IMR-90 (cell line): ENCODE measurements around the gene OTOG. TPM values are rescaled to one million over a fixed set of nuclear protein-coding genes. Genes with fewer than 3 reads are reported as not detected.

Source experiments
- ATAC-seq: fragments of 200-7000 bp; cut with Tn5 transposase; 2 replicates; pipeline ENCODE4 v1.9.1; 2020; ENCODE audit warnings: low read depth, mild to moderate bottlenecking, moderate library complexity
- BruUV-seq: library from RNA; stranded (reverse); fragments of 400-500 nt; replicated peaks from 2 replicates; lab custom pipeline; 2021; lab: Mats Ljungman, UMichigan
- CTCF ChIA-PET: fragments of 300-600 bp; formaldehyde crosslinking; extraction: SDS; loops from one replicate; lab custom pipeline; 2021; ENCODE audit warnings: antibody characterized with exemption; lab: Yijun Ruan, JAX
- POLR2A ChIA-PET: fragments of 300-600 bp; sonication (Branson Sonifier 250); formaldehyde crosslinking; loops from one replicate; lab custom pipeline; 2022; ENCODE audit warnings: antibody characterized with exemption; ENCODE audit not compliant: unreplicated experiment; lab: Charles Lee
- DNase-seq: peaks from one replicate; pipeline ENCODE4 v3.0.0; 2013
- H2AFZ ChIP-seq: replicated peaks from 2 replicates; pipeline ENCODE3; 2013; ENCODE audit warnings: low read length, mild to moderate bottlenecking; ENCODE audit not compliant: poor library complexity
- H2AK5ac ChIP-seq: 2 replicates; pipeline ENCODE4 v1.6.1; 2013; ENCODE audit warnings: low read depth, low read length, inconsistent platforms
- H2AK9ac ChIP-seq: replicated peaks from 2 replicates; pipeline ENCODE3; 2013; ENCODE audit warnings: mild to moderate bottlenecking, low read depth, low read length, moderate library complexity; ENCODE audit not compliant: poor library complexity
- H2BK120ac ChIP-seq: 2 replicates; pipeline ENCODE4 v1.6.1; 2013; ENCODE audit warnings: low read depth, low read length, inconsistent platforms
- H2BK15ac ChIP-seq: 3 replicates; pipeline ENCODE4 v1.6.1; 2013; ENCODE audit warnings: low read depth, low read length, inconsistent platforms
- H2BK20ac ChIP-seq: 2 replicates; pipeline ENCODE4 v1.6.1; 2013; ENCODE audit warnings: low read depth, mild to moderate bottlenecking, inconsistent platforms, low read length, moderate library complexity
- H2BK5ac ChIP-seq: 2 replicates; pipeline ENCODE4 v1.6.1; 2013; ENCODE audit warnings: mild to moderate bottlenecking, low read depth, low read length, inconsistent platforms; ENCODE audit not compliant: poor library complexity, severe bottlenecking
- H3K14ac ChIP-seq: replicated peaks from 2 replicates; pipeline ENCODE4 v1.6.1; 2013; ENCODE audit warnings: low read depth, low read length, inconsistent platforms
- H3K18ac ChIP-seq: 2 replicates; pipeline ENCODE4 v1.6.1; 2013; ENCODE audit warnings: low read depth, low read length, control low read depth
- H3K23ac ChIP-seq: 2 replicates; pipeline ENCODE4 v1.6.1; 2013; ENCODE audit warnings: low read depth, low read length, inconsistent platforms
- H3K27ac ChIP-seq: 2 replicates; pipeline ENCODE4 v1.5.1; 2013; ENCODE audit warnings: mild to moderate bottlenecking, control low read depth, low read length; ENCODE audit not compliant: insufficient read depth
- H3K27me3 ChIP-seq: 2 replicates; pipeline ENCODE4 v1.6.1; 2013; ENCODE audit warnings: low read length; ENCODE audit not compliant: control insufficient read depth, insufficient read depth
- H3K36me3 ChIP-seq: 2 replicates; pipeline ENCODE4 v1.6.1; 2013; ENCODE audit warnings: low read length, mixed read lengths; ENCODE audit not compliant: control insufficient read depth, insufficient read depth
- H3K4ac ChIP-seq: 2 replicates; pipeline ENCODE4 v1.6.1; 2013; ENCODE audit warnings: low read depth, low read length, inconsistent platforms
- H3K4me1 ChIP-seq: 2 replicates; pipeline ENCODE4 v1.6.1; 2013; ENCODE audit warnings: low read length, mixed read lengths; ENCODE audit not compliant: control insufficient read depth, insufficient read depth
- H3K4me2 ChIP-seq: 2 replicates; pipeline ENCODE4 v1.6.1; 2013; ENCODE audit warnings: low read depth, mild to moderate bottlenecking, control low read depth, low read length, moderate library complexity
- H3K4me3 ChIP-seq: 2 replicates; pipeline ENCODE4 v1.5.1; 2013; ENCODE audit warnings: low read depth, mild to moderate bottlenecking, control low read depth, low read length, moderate library complexity; ENCODE audit not compliant: insufficient read depth
- H3K56ac ChIP-seq: 2 replicates; pipeline ENCODE4 v1.6.1; 2013; ENCODE audit warnings: low read length, inconsistent platforms; ENCODE audit not compliant: insufficient read depth; ENCODE audit errors: extremely low read depth
- H3K79me1 ChIP-seq, 2 experiments: 2 replicates each; pipeline ENCODE4 v1.6.1; 2013; ENCODE audit warnings: low read length in 2 of 2, inconsistent platforms in 1 of 2, low read depth in 1 of 2
- H3K9ac ChIP-seq: 2 replicates; pipeline ENCODE4 v1.6.1; 2013; ENCODE audit warnings: low read depth, low read length, control low read depth
- H3K9me1 ChIP-seq: 2 replicates; pipeline ENCODE4 v1.6.1; 2013; ENCODE audit warnings: low read length, inconsistent platforms; ENCODE audit not compliant: insufficient read depth
- H3K9me3 ChIP-seq: 2 replicates; pipeline ENCODE4 v1.6.1; 2013; ENCODE audit warnings: low read length; ENCODE audit not compliant: control insufficient read depth, insufficient read depth
- H4K20me1 ChIP-seq: 2 replicates; pipeline ENCODE4 v1.6.1; 2013; ENCODE audit warnings: low read length, inconsistent platforms; ENCODE audit not compliant: insufficient read depth
- H4K5ac ChIP-seq: 2 replicates; pipeline ENCODE4 v1.6.1; 2013; ENCODE audit warnings: mild to moderate bottlenecking, low read depth, low read length, control low read depth
- H4K8ac ChIP-seq, 2 experiments: 2 replicates each; pipeline ENCODE4 v1.6.1; 2013; ENCODE audit warnings: low read depth in 2 of 2, low read length in 2 of 2, control low read depth in 1 of 2, inconsistent platforms in 1 of 2
- H4K91ac ChIP-seq: 2 replicates; pipeline ENCODE4 v1.6.1; 2013; ENCODE audit warnings: low read depth, low read length, inconsistent platforms; ENCODE audit not compliant: insufficient read depth
- CEBPB ChIP-seq: IDR thresholded peaks from 2 replicates; pipeline ENCODE4 v1.6.1; 2012; ENCODE audit warnings: low read depth, low read length, improper control_type of control experiment
- CHD1 ChIP-seq: IDR thresholded peaks from 2 replicates; pipeline ENCODE4 v1.6.1; 2012; ENCODE audit warnings: low read depth, low read length, improper control_type of control experiment
- CTCF ChIP-seq: conservative IDR thresholded peaks from 2 replicates; pipeline ENCODE4 v1.5.1; 2012; ENCODE audit warnings: mild to moderate bottlenecking, low read depth, low read length, improper control_type of control experiment
- ELK1 ChIP-seq: fragments of 150-350 bp; IDR thresholded peaks from 2 replicates; pipeline ENCODE4 v1.6.1; 2016; ENCODE audit warnings: low read depth, mild to moderate bottlenecking, low read length, moderate library complexity, borderline replicate concordance
- MAFK ChIP-seq: IDR thresholded peaks from 2 replicates; pipeline ENCODE4 v1.6.1; 2012; ENCODE audit warnings: low read depth, low read length, improper control_type of control experiment
- MAZ ChIP-seq: IDR thresholded peaks from 2 replicates; pipeline ENCODE4 v1.6.1; 2012; ENCODE audit warnings: low read depth, mild to moderate bottlenecking, low read length, improper control_type of control experiment, moderate library complexity, borderline replicate concordance
- MXI1 ChIP-seq: IDR thresholded peaks from 2 replicates; pipeline ENCODE4 v1.6.1; 2012; ENCODE audit warnings: low read depth, mild to moderate bottlenecking, low read length, moderate library complexity, borderline replicate concordance
- NFE2L2 ChIP-seq: fragments of 150-350 bp; IDR thresholded peaks from 2 replicates; pipeline ENCODE4 v1.6.1; 2016; ENCODE audit warnings: low read depth, mild to moderate bottlenecking, low read length
- POLR2A ChIP-seq: IDR thresholded peaks from 2 replicates; pipeline ENCODE4 v1.6.1; 2012; ENCODE audit warnings: mild to moderate bottlenecking, low read depth, low read length
- RAD21 ChIP-seq: IDR thresholded peaks from 2 replicates; pipeline ENCODE4 v1.6.1; 2012; ENCODE audit warnings: low read length, improper control_type of control experiment
- RFX5 ChIP-seq: IDR thresholded peaks from 2 replicates; pipeline ENCODE4 v1.8.0; 2012; ENCODE audit warnings: low read depth, mild to moderate bottlenecking, low read length, moderate library complexity
- SMC3 ChIP-seq: fragments of 150-350 bp; IDR thresholded peaks from 2 replicates; pipeline ENCODE4 v1.6.1; 2016; ENCODE audit warnings: low read depth, mild to moderate bottlenecking, antibody characterized with exemption, low read length, moderate library complexity
- WGBS, 2 experiments: methylation state at CpG; one replicate each; pipeline versions ENCODE4 v1.1.5 to v1.1.7; 2013; ENCODE audit warnings: missing lambda C conversion rate in 2 of 2; ENCODE audit not compliant: insufficient read length in 1 of 2; ENCODE audit errors: extremely low coverage in 2 of 2; 5-methylcytosine and 5-hydroxymethylcytosine counted together
- dilution Hi-C: fragments of 300-500 bp; cut with HindIII; formaldehyde crosslinking; loops from one replicate; pipeline ENCODE4 v1.14.3; 2018; ENCODE audit warnings: low sequenced_read_pairs; ENCODE audit not compliant: unreplicated experiment
- in situ Hi-C: fragments of 300-500 bp; cut with MboI; formaldehyde crosslinking; loops from 3 replicates; pipeline ENCODE4 v1.14.3; 2019; ENCODE audit warnings: low sequenced_read_pairs, inconsistent platforms, mixed read lengths
- intact Hi-C: fragments of 100-400 bp; cut with micrococcal nuclease; formaldehyde crosslinking; loops from 2 replicates; pipeline ENCODE4 v1.10.0; 2022
- polyA plus RNA-seq, 3 experiments: library from polyadenylated mRNA; depleted of rRNA; stranded (reverse); fragments of >200 nt; gene quantifications; 2 replicates each; pipeline ENCODE4 v1.2.3, GENCODE V29; 2012; ENCODE audit warnings: low replicate concordance in 1 of 3
- total RNA-seq: library from RNA; depleted of rRNA; stranded (reverse); fragments of >200 nt; gene quantifications from 2 replicates; pipeline ENCODE4 v1.2.3, GENCODE V29; 2012

Gene OTOG
- total and polyA plus RNA-seq, 2 of the 4 experiments (the other 2 are of a cell fraction): not detected

GRCh38 chr11:17516551-17517150 is 30.4 kb upstream of the OTOG start:
- Histone ChIP-seq H3K9ac (no peak overlapping the region), H3K4ac (no peak overlapping the region), H3K56ac (no peak overlapping the region), H3K27ac (no peak overlapping the region), H3K9me3 (no peaks in the 10 kb centered on the region), H2AK9ac (no peak overlapping the region), H3K14ac (no peak overlapping the region), H2BK20ac (no peak overlapping the region), H2AFZ (no peak overlapping the region), H3K9me1 (no peaks in the 10 kb centered on the region; the same call in 1 of the 2 replicates), H4K91ac (no peak overlapping the region), H2BK15ac (no peak overlapping the region), H3K36me3 (no peaks in the 10 kb centered on the region), H4K20me1 (no peaks in the 10 kb centered on the region), H3K27me3 (peaks cover 17% of the 10 kb centered on the region), H2BK5ac (no peak overlapping the region), H3K4me2 (no peak overlapping the region), H3K23ac (no peak overlapping the region), H3K4me1 (no peaks in the 10 kb centered on the region), H2BK120ac (no peak overlapping the region), H4K5ac (no peak overlapping the region), H3K18ac (no peak overlapping the region), H2AK5ac (no peak overlapping the region), H3K79me1 (no peaks in the 10 kb centered on the region), H3K4me3 (no peak overlapping the region), H4K8ac (no peak overlapping the region)
- dilution Hi-C loops (no loop called here), intact Hi-C loops (no loop called here), in situ Hi-C loops (loop anchor here (25.0 kb wide), 1 partner anchor 579 kb away; no protein-coding TSS in a partner anchor)
- POLR2A ChIA-PET: no interaction called here
- CTCF ChIA-PET: no interaction called here
- TF ChIP-seq CTCF (no peak), CEBPB (no peak), SMC3 (no peak), RFX5 (no peak), ELK1 (no peak), POLR2A (no peak), NFE2L2 (no peak), RAD21 (no peak), MAFK (no peak), MAZ (no peak), MXI1 (no peak), CHD1 (no peak)
- DNase-seq (no peak), ATAC-seq (no peak)
- 0% methylated on average over 1 of the region's 7 CpGs; no CpG with 5 or more reads in 1 of the 2 experiments for WGBS, 2 experiments
- BruUV-seq: no TSS peak
